K562 (cell line): ENCODE measurements around the gene GPD1L. TPM values are rescaled to one million over a fixed set of nuclear protein-coding genes. Genes with fewer than 3 reads are reported as not detected.

ENCODE experiments used
- ATAC-seq: fragments of 200-7000 bp; cut with Tn5 transposase; 3 replicates; pipeline ENCODE4 v1.9.1; 2020; ENCODE audit warnings: moderate library complexity
- BruUV-seq: library from RNA; stranded (reverse); fragments of 400-500 nt; replicated peaks from 2 replicates; lab custom pipeline; 2021; lab: Mats Ljungman, UMichigan
- CTCF ChIA-PET: fragments of 300-600 bp; formaldehyde crosslinking; extraction: SDS; loops from one replicate; lab custom pipeline; 2021; ENCODE audit warnings: low intra/inter-chr PET ratio; lab: Yijun Ruan, JAX
- POLR2A ChIA-PET: fragments of 300-600, 350-650 bp; sonication (Branson Sonifier 250); formaldehyde crosslinking; extraction: SDS; loops from one replicate; lab custom pipeline; 2021; ENCODE audit warnings: antibody characterized with exemption, inconsistent platforms; lab: Yijun Ruan, JAX
- DNase-seq, 4 experiments: peaks; one replicate each; pipeline versions ENCODE4 v3.0.0 to v3.0.0-alpha.2; 2011 to 2018; ENCODE audit warnings: low spot score in 3 of 4, mixed read lengths in 3 of 4; ENCODE audit errors: extremely low read depth in 1 of 4
- FAIRE-seq: peaks from 2 replicates; lab custom pipeline; 2011; peaks lifted over from hg19 to GRCh38; lab: Jason Lieb, UNC
- H2AFZ ChIP-seq: 2 replicates; pipeline ENCODE4 v1.6.0; 2011; ENCODE audit warnings: low read depth, low read length, control low read depth, inconsistent platforms
- H3K27ac ChIP-seq: fragments of 200-600 bp; 3 replicates; pipeline ENCODE4 v1.8.0; 2011; ENCODE audit warnings: low read depth, mild to moderate bottlenecking, control low read depth, inconsistent platforms, low read length, moderate library complexity, mixed read lengths; ENCODE audit errors: extremely low read depth
- H3K27me3 ChIP-seq, 2 experiments: fragments of 300-600 bp in 1 of 2; 2 replicates in 1 of 2; 3 replicates in 1 of 2; pipeline versions ENCODE4 v1.6.0 to v1.8.0; 2011; ENCODE audit warnings: inconsistent platforms in 2 of 2, low read length in 2 of 2, mild to moderate bottlenecking in 1 of 2, mixed read lengths in 1 of 2, moderate library complexity in 1 of 2; ENCODE audit not compliant: control insufficient read depth in 2 of 2, insufficient read depth in 2 of 2
- H3K36me3 ChIP-seq: fragments of 300-600 bp; 3 replicates; pipeline ENCODE4 v1.8.0; 2011; ENCODE audit warnings: mild to moderate bottlenecking, low read length, inconsistent platforms; ENCODE audit not compliant: control insufficient read depth, insufficient read depth
- H3K4me1 ChIP-seq, 2 experiments: fragments of 200-600 bp in 1 of 2; replicated peaks in 1 of 2; 2 replicates in 1 of 2; 3 replicates in 1 of 2; pipeline versions ENCODE4 v1.5.1 to v1.8.0; 2011; ENCODE audit warnings: inconsistent platforms in 2 of 2, low read length in 2 of 2, mild to moderate bottlenecking in 1 of 2, mixed read lengths in 1 of 2, moderate library complexity in 1 of 2; ENCODE audit not compliant: control insufficient read depth in 2 of 2, insufficient read depth in 2 of 2
- H3K4me2 ChIP-seq: 2 replicates; pipeline ENCODE4 v1.6.1; 2011; ENCODE audit warnings: low read length, control low read depth, inconsistent platforms, mixed read lengths; ENCODE audit not compliant: insufficient read depth
- H3K4me3 ChIP-seq: fragments of 200-600 bp; sonication (generic), shearing (Covaris generic); 2 replicates; pipeline ENCODE4 v1.5.1; 2016; ENCODE audit warnings: control low read depth, inconsistent platforms
- H3K79me2 ChIP-seq: fragments of 200-600 bp; 3 replicates; pipeline ENCODE4 v1.8.0; 2011; ENCODE audit warnings: low read length, inconsistent platforms; ENCODE audit not compliant: control insufficient read depth, insufficient read depth
- H3K9ac ChIP-seq, 2 experiments: 2 replicates each; pipeline versions ENCODE4 v1.6.0 to v1.6.1; 2011; ENCODE audit warnings: low read depth in 2 of 2, low read length in 2 of 2, control low read depth in 1 of 2, inconsistent platforms in 1 of 2, mild to moderate bottlenecking in 1 of 2, mixed read lengths in 1 of 2; ENCODE audit not compliant: insufficient read depth in 1 of 2
- H3K9me1 ChIP-seq: one replicate; pipeline ENCODE4 v1.6.0; 2011; ENCODE audit warnings: inconsistent platforms, mild to moderate bottlenecking, low read length, moderate library complexity; ENCODE audit not compliant: control insufficient read depth, insufficient read depth
- H3K9me3 ChIP-seq: replicated peaks from 2 replicates; pipeline ENCODE4 v1.5.1; 2011; ENCODE audit warnings: low read depth, low read length, inconsistent platforms; ENCODE audit not compliant: control insufficient read depth, insufficient read depth
- H4K20me1 ChIP-seq: replicated peaks from 2 replicates; pipeline ENCODE4 v1.6.1; 2011; ENCODE audit warnings: low read length, inconsistent platforms, mixed read lengths; ENCODE audit not compliant: control insufficient read depth, insufficient read depth
- ATF1 ChIP-seq, 2 experiments: fragments of 450-650 bp in 1 of 2; IDR thresholded peaks; 2 replicates each; pipeline ENCODE4 v1.6.1; 2016; ENCODE audit warnings: missing compliant biosample characterization in 1 of 2, missing genetic modification characterization in 1 of 2
- CGGBP1 ChIP-seq: fragments of 250-450 bp; sonication (Bioruptor Pico); IDR thresholded peaks from 2 replicates; pipeline ENCODE4 v1.9.0; 2021; ENCODE audit warnings: mild to moderate bottlenecking
- DIDO1 ChIP-seq: fragments of 450-650 bp; IDR thresholded peaks from 2 replicates; pipeline ENCODE4 v1.6.1; 2016; ENCODE audit warnings: low read depth, missing biosample characterization, missing genetic modification characterization
- E4F1 ChIP-seq: fragments of 250-450 bp; sonication (Bioruptor Pico); IDR thresholded peaks from 2 replicates; pipeline ENCODE4 v1.5.0; 2021; ENCODE audit warnings: mild to moderate bottlenecking, borderline replicate concordance
- GTF2A2 ChIP-seq: IDR thresholded peaks from 2 replicates; pipeline ENCODE4 v1.6.1; 2016; ENCODE audit warnings: mild to moderate bottlenecking, missing genetic modification characterization, missing compliant biosample characterization
- OTX1 ChIP-seq: fragments of 450-650 bp; formaldehyde crosslinking; IDR thresholded peaks from 2 replicates; pipeline ENCODE4 v1.4.0; 2022; ENCODE audit warnings: mild to moderate bottlenecking
- POLR2B ChIP-seq: fragments of 450-650 bp; IDR thresholded peaks from 2 replicates; pipeline ENCODE4 v1.6.1; 2018; ENCODE audit warnings: low read depth; ENCODE audit not compliant: partially characterized antibody
- RBM39 ChIP-seq: fragments of 200-400 bp; formaldehyde crosslinking; optimal IDR thresholded peaks from 2 replicates; pipeline ENCODE3; 2018; ENCODE audit warnings: low read depth, low read length
- ZNF140 ChIP-seq: fragments of 250-450 bp; sonication (Bioruptor Pico); IDR thresholded peaks from 2 replicates; pipeline ENCODE4 v1.8.0; 2021; ENCODE audit warnings: moderate library complexity, mild to moderate bottlenecking, inconsistent platforms
- WGBS: fragments of 100-300 bp; shearing (Covaris generic); methylation state at CpG from one replicate; pipeline ENCODE4 v1.1.6; 2016; ENCODE audit warnings: low coverage, mixed read lengths; ENCODE audit not compliant: insufficient coverage; ENCODE audit errors: missing lambda C conversion rate; 5-methylcytosine and 5-hydroxymethylcytosine counted together
- in situ Hi-C: fragments of 300-500 bp; cut with MboI; formaldehyde crosslinking; loops from 4 replicates; pipeline ENCODE4 v1.15.0; 2018; ENCODE audit warnings: inconsistent platforms, mixed read lengths
- intact Hi-C: fragments of 100-400 bp; cut with micrococcal nuclease; formaldehyde crosslinking; loops from 2 replicates; pipeline ENCODE4 v1.14.2; 2022
- polyA plus RNA-seq, 8 experiments: library from polyadenylated mRNA; depleted of rRNA in 4 of 8; stranded (reverse) in 5 of 8; unstranded in 3 of 8; fragments of >200 nt; fragmentation: Nextera tagmentation in 2 of 8; fragmentation: Illumina TruSeq in 1 of 8; extraction: Ambion mirVana in 2 of 8; extraction: Trizol in 1 of 8; gene quantifications; 2 replicates each; pipeline versions ENCODE4 v1.2.1 to v1.2.3, GENCODE V29; 2011 to 2014; ENCODE audit warnings: inconsistent platforms in 1 of 8, missing spikeins in 1 of 8
- total RNA-seq, 7 experiments: library from RNA; depleted of rRNA in 6 of 7; stranded (reverse); fragments of >200 nt in 6 of 7; fragmentation: Illumina TruSeq in 2 of 7; extraction: Trizol in 2 of 7; gene quantifications; 2 replicates each; pipeline versions ENCODE4 v1.2.1 to v1.2.3, GENCODE V29; 2011 to 2021; ENCODE audit warnings: low replicate concordance in 1 of 7

The GPD1L gene
- total and polyA plus RNA-seq, 9 of the 15 experiments (the other 6 are each of a cell fraction or from before 2014, with no cell fraction given): 1.6 to 17.3 (median 12.3) TPM

DNA sequence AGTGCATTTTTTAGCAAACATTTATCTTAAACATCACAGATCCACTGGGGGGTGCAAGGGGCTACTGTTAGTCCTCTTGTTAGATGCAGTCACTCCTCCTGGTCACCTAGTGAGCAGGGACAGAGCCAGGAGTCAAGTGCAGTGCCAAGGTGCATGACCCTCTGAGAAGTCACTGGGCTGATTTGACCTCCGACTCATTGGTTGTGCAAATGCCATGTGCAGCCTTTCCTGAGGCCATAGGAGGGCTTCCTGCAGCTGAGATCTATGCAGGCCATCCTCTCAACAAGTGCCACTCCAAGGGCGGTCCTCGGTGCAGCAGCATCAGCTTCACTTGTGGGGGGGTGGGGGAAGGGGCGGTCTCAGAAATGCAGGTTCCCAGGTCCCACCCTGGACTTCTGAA lies 60.2 kb downstream of the GPD1L start:
- Histone ChIP-seq H3K36me3 (no peaks in the 10 kb centered on the region), H3K79me2 (no peaks in the 10 kb centered on the region), H3K9me3 (no peaks in the 10 kb centered on the region), H3K4me2 (no peak overlapping the region), H3K27me3 (no peaks in the 10 kb centered on the region), H3K4me3 (no peak overlapping the region), H2AFZ (no peak overlapping the region), H3K4me1 (no peaks in the 10 kb centered on the region), H3K27ac (no peak overlapping the region), H4K20me1 (no peaks in the 10 kb centered on the region), H3K9ac (no peak overlapping the region), H3K9me1 (no peaks in the 10 kb centered on the region)
- 63% methylated on average over 4 of the region's 4 CpGs for WGBS
- DNase-seq (no peak), FAIRE-seq (no peak), ATAC-seq (no peak)
- BruUV-seq: no TSS peak
- ChIA-PET POLR2A (no interaction called here), CTCF (no interaction called here)
- intact Hi-C loops (no loop called here), in situ Hi-C loops (no loop called here)
- no peak for TF ChIP-seq RBM39
- no peak for TF ChIP-seq OTX1 (CRISPR knock-in tag)
- no peak for TF ChIP-seq ATF1 (CRISPR knock-in tag; IDR thresholded peaks at IDR 0.05)
- no peak for TF ChIP-seq ATF1 (tag; IDR thresholded peaks at IDR 0.05)
- no peak for TF ChIP-seq CGGBP1 (CRISPR knock-in tag)
- TF ChIP-seq POLR2B: no peak
- TF ChIP-seq ZNF140 (CRISPR knock-in tag): no peak
- no peak for TF ChIP-seq DIDO1 (tag)
- no peak for TF ChIP-seq GTF2A2 (tag)
- TF ChIP-seq E4F1 (CRISPR knock-in tag): no peak
